ENCODE results near the gene FOSB. TPM values are rescaled to one million over a fixed set of nuclear protein-coding genes. Genes with fewer than 3 reads are reported as not detected.

FOSB gene
- polyA plus RNA-seq, 1 experiment = 4.5 TPM

DNA sequence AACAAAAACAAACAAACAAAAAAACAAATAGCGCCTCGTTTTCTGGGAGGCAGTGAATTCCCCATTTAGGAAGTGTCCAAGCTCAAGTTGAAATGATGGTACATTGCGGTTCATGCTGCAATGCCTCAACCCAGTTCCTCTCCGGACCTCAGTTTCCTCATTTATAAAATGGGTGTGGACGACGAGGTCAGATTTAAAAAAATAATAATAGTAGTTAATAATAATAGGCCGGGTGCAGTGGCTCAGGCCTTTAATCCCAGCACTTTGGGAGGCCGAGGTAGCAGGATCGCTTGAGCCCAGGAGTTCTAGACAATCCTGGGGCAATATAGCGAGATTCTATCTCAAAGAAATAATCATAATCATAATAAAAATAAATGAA, 28.6 kb upstream of the FOSB start:
- Histone ChIP-seq H3K36me3 (ENCODE audit: control insufficient read depth, insufficient read depth, low read length) (no peaks in the 10 kb centered on the region), H3K4me3 (ENCODE audit: low read depth, low read length) (peak overlapping the region; percentile 53), H3K27me3 (ENCODE audit: control insufficient read depth, insufficient read depth, low read length) (no peaks in the 10 kb centered on the region)
- no peak for DNase-seq (ENCODE audit: low read depth)
- CTCF ChIA-PET = interaction anchor here (0.6 to 20.3 kb wide), 32 partner anchors 9 to 439 kb away, joined by 3 to 764 read pairs (median 6); partner anchors contain the start of genes FOSB, PPM1N and RTN2
- TF ChIP-seq CTCF (IDR thresholded peaks at IDR 0.05; ENCODE audit: insufficient read depth, low read depth, low read length) = no peak
- POLR2A ChIA-PET = interaction anchor here (0.8 kb wide), 2 partner anchors 8 to 46 kb away, joined by 3 read pairs; no protein-coding TSS in a partner anchor

GRCh38 chr19:45439569-45440258, 28.1 kb upstream of the FOSB start:
- POLR2A ChIA-PET = interaction anchor here (0.8 kb wide), 1 partner anchor 46 kb away, joined by 3 read pairs; no protein-coding TSS in a partner anchor
- peak; percentile 90 for TF ChIP-seq CTCF (IDR thresholded peaks at IDR 0.05; ENCODE audit: insufficient read depth, low read depth, low read length)
- CTCF ChIA-PET = interaction anchor here (0.6 to 20.3 kb wide), 33 partner anchors 9 to 439 kb away, joined by 3 to 764 read pairs (median 6); partner anchors contain the start of genes FOSB, PPM1N and RTN2
- no peak for DNase-seq (ENCODE audit: low read depth)
- no peaks in the 10 kb centered on the region for H3K36me3 ChIP-seq (ENCODE audit: control insufficient read depth, insufficient read depth, low read length)
- H3K4me3 ChIP-seq (ENCODE audit: low read depth, low read length) = peak overlapping the region; percentile 53
- H3K27me3 ChIP-seq (ENCODE audit: control insufficient read depth, insufficient read depth, low read length) = no peaks in the 10 kb centered on the region

- no peak for DNase-seq (ENCODE audit: low read depth)
- ChIA-PET POLR2A (no interaction called here), CTCF (interaction anchor here (0.7 to 20.3 kb wide), 26 partner anchors 9 to 440 kb away, joined by 3 to 764 read pairs (median 6); partner anchors contain the start of genes FOSB, PPM1N and RTN2)
These were observed 27.5 kb upstream of the FOSB start for GRCh38 chr19:45440259-45440638.

GRCh38 chr19:45440873-45441654, 26.7 kb upstream of the FOSB start:
- H3K27me3 ChIP-seq (ENCODE audit: control insufficient read depth, insufficient read depth, low read length) = no peaks in the 10 kb centered on the region
- 0 out of 2 replicates have a peak, but pooled peaks cover 1% of the 10 kb centered on the region for H3K36me3 ChIP-seq (ENCODE audit: control insufficient read depth, insufficient read depth, low read length)
- no peak overlapping the region for H3K4me3 ChIP-seq (ENCODE audit: low read depth, low read length)
- TF ChIP-seq CTCF (IDR thresholded peaks at IDR 0.05; ENCODE audit: insufficient read depth, low read depth, low read length) = no peak
- CTCF ChIA-PET = interaction anchor here (0.7 to 20.3 kb wide), 10 partner anchors 8 to 201 kb away, joined by 3 to 764 read pairs (median 18); no protein-coding TSS in a partner anchor
- POLR2A ChIA-PET = no interaction called here
- DNase-seq (ENCODE audit: low read depth) = no peak

More at GRCh38 chr19:45440259-45440638, 27.5 kb upstream of the FOSB start:
- no peaks in the 10 kb centered on the region for H3K36me3 ChIP-seq (ENCODE audit: control insufficient read depth, insufficient read depth, low read length)
- no peaks in the 10 kb centered on the region for H3K27me3 ChIP-seq (ENCODE audit: control insufficient read depth, insufficient read depth, low read length)
- H3K4me3 ChIP-seq (ENCODE audit: low read depth, low read length) = peak overlapping the region; percentile 53
- no peak for TF ChIP-seq CTCF (IDR thresholded peaks at IDR 0.05; ENCODE audit: insufficient read depth, low read depth, low read length)

GRCh38 chr19:45442408-45442777, 25.4 kb upstream of the FOSB start:
- no peaks in the 10 kb centered on the region for H3K27me3 ChIP-seq (ENCODE audit: control insufficient read depth, insufficient read depth, low read length)
- ChIA-PET CTCF (interaction anchor here (20.3 kb wide), 1 partner anchor 40 kb away, joined by 764 read pairs; no protein-coding TSS in a partner anchor), POLR2A (no interaction called here)
- no peak overlapping the region for H3K4me3 ChIP-seq (ENCODE audit: low read depth, low read length)
- DNase-seq (ENCODE audit: low read depth) = no peak
- TF ChIP-seq CTCF (IDR thresholded peaks at IDR 0.05; ENCODE audit: insufficient read depth, low read depth, low read length) = no peak
- H3K36me3 ChIP-seq (ENCODE audit: control insufficient read depth, insufficient read depth, low read length) = 0 out of 2 replicates have a peak, but pooled peaks cover 1% of the 10 kb centered on the region

Measured in BJ (cell line).